Fibroblast of upper back skin (primary cell): ENCODE results near the gene MCTP2.

Experiments
- DNase-seq: peaks from one replicate; pipeline ENCODE4 v3.0.0-alpha.2; 2013

MCTP2 gene

GRCh38 chr15:94230883-94231722, at the start of gene MCTP2:
TSS of gene MCTP2 (plus strand) at chr15:94231561. CDS start at chr15:94298266, 66,705 bp downstream.
- DNase-seq: peak; percentile 67

GRCh38 chr15:94182883-94183282, 48.5 kb upstream of the MCTP2 start:
- DNase-seq: no peak

- no peak for DNase-seq
Observed at GRCh38 chr15:94185547-94186236, 45.7 kb upstream of the MCTP2 start.

- DNase-seq: no peak
Observed at GRCh38 chr15:94186770-94187331, 44.5 kb upstream of the MCTP2 start.

- DNase-seq: no peak
Observed at GRCh38 chr15:94193906-94194305, 37.5 kb upstream of the MCTP2 start.

GRCh38 chr15:94196531-94196930, 34.8 kb upstream of the MCTP2 start:
- peak; percentile 21 for DNase-seq

- no peak for DNase-seq
Observed at GRCh38 chr15:94198633-94199032, 32.7 kb upstream of the MCTP2 start.

- no peak for DNase-seq
Observed at GRCh38 chr15:94199725-94200124, 31.6 kb upstream of the MCTP2 start.

GRCh38 chr15:94203306-94203705, 28.1 kb upstream of the MCTP2 start:
- no peak for DNase-seq

- DNase-seq: peak; percentile 86
Observed at GRCh38 chr15:94205366-94205765, 26.0 kb upstream of the MCTP2 start.

- peak; percentile 93 for DNase-seq
Observed at GRCh38 chr15:94206463-94207167, 24.7 kb upstream of the MCTP2 start.

- DNase-seq: no peak
Observed at GRCh38 chr15:94212291-94212690, 19.1 kb upstream of the MCTP2 start.

GRCh38 chr15:94225616-94226015, 5.7 kb upstream of the MCTP2 start:
- DNase-seq: peak; percentile 77

GRCh38 chr15:94228611-94229010, 2.8 kb upstream of the MCTP2 start:
- no peak for DNase-seq

- no peak for DNase-seq
Observed at GRCh38 chr15:94229591-94230369, 1.6 kb upstream of the MCTP2 start.

- DNase-seq: peak; percentile 19
Observed at GRCh38 chr15:94230431-94230882, 904 bp upstream of the MCTP2 start.

GRCh38 chr15:94231723-94232468, 535 bp downstream of the MCTP2 start:
- DNase-seq: no peak

- no peak for DNase-seq
Observed at GRCh38 chr15:94233441-94233840, 2.1 kb downstream of the MCTP2 start.

- DNase-seq: peak; percentile 20
Observed at GRCh38 chr15:94234300-94234699, 2.9 kb downstream of the MCTP2 start.

- no peak for DNase-seq
Observed at GRCh38 chr15:94235041-94235440, 3.7 kb downstream of the MCTP2 start.

GRCh38 chr15:94235646-94236045, 4.3 kb downstream of the MCTP2 start:
- no peak for DNase-seq

GRCh38 chr15:94236608-94237007, 5.2 kb downstream of the MCTP2 start:
- DNase-seq: no peak
